ENCODE results near the gene ASXL3. TPM values are rescaled to one million over a fixed set of nuclear protein-coding genes. Genes with fewer than 3 reads are reported as not detected.
A peak's percentile ranks its signal among the peaks of the same experiment; 100 is the strongest.

Gene ASXL3
- total RNA-seq, 1 experiment from 2014 or later: not detected

DNA sequence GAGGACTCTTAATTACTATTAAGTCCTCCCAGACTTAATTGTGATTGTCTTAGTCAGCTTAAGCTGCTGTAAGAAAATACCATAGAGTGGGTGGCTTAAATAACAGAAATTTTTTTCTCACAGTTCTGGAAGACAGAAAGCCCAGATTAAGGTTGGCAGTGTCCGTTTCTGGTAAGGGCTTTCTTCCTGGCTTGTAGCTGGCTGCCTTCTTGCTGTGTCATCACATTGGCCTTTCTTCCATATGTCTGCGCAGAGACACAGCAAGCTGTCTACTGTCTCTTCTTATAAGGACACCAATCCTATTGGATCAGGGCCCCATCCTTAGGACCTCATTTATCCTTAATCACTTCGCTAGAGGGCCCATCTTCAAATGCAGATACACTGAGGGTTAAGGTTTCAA lies 38.5 kb downstream of the ASXL3 start:
- no peak for DNase-seq (ENCODE audit: low read depth, low spot score)
- in situ Hi-C loops (cut with HindIII; ENCODE audit: low pct_unique_long_range_greater_than_20kb, low sequenced_read_pairs): no loop called here

DNA sequence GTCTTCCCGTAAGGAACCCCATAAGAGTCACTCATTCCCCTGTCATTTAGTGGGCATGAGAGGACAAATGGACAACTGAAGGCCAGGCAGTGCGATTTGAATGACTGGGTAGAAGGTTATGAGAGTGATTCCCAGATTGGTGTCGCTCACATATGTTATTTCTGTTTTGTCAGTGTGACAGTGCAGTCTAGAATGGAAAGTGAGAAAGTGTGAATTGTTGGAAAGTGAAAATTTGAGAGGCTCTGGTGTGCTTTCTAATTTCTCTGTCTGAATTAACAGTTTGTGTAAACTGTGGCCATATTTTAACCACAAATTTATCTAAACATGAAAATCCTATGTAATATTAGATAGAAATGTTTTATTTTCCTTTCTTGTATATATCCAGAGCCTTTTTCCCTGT lies 49.1 kb downstream of the ASXL3 start:
- DNase-seq (ENCODE audit: low read depth, low spot score): no peak
- in situ Hi-C loops (cut with HindIII; ENCODE audit: low pct_unique_long_range_greater_than_20kb, low sequenced_read_pairs): no loop called here

DNA sequence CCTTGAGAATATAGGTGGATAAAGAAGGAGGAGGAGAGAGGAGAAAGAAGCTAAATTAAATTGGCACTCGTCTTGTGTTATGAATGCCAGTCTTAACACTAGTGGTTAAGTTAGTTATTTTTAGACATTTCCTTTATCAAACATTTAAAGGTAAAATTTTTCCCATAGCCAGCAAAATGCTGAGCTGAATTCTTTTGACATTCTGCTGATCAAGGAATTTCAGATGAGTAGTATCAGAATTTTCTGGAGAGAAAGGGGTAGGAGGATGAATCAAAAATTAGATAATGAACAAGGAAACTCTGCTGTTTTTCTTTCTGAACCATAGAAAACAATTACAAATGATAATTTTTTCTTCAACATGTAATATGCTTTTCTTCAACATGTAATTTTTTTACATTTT lies 52.5 kb downstream of the ASXL3 start:
- no peak for DNase-seq (ENCODE audit: low read depth, low spot score)
- in situ Hi-C loops (cut with HindIII; ENCODE audit: low pct_unique_long_range_greater_than_20kb, low sequenced_read_pairs): no loop called here

DNA sequence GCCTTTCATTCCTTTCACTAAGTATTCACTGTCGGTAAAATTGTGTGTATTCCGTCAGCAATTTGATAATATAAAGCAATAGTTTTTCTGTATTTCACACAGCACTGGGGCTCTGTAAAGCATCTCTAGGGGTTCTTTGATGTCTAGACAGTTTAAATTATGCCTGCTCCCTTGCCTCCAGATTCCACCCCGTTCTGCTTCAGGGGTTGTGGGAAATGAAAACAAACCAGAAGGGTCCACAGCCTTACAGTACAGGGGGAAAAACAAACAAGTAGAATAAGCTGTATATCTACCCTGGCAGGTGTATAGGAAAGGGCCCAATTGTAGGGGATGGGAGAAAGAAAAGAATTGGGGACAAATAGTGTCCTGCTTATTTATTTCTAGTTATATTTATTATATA lies 63.1 kb downstream of the ASXL3 start:
- no peak for DNase-seq (ENCODE audit: low read depth, low spot score)
- in situ Hi-C loops (cut with HindIII; ENCODE audit: low pct_unique_long_range_greater_than_20kb, low sequenced_read_pairs): no loop called here

DNA sequence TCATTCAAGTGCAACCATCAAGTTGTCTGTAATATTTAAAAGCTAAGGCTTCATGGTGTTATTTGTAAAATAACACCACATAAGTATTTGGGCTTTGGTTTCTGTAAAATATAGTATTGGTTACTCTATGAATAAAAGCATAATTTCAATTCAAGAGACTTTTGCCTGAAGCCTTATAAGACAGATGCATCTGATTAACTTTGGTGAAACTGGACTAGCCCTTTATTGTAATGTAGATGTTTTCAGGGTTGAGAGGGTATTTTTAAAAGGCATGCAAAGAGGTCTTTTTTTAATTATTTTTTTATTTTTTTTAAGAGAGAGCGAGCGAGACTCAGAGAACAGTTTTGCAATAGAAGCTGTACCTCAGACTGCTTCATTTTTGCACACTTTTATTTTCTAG lies 66.5 kb downstream of the ASXL3 start:
- in situ Hi-C loops (cut with HindIII; ENCODE audit: low pct_unique_long_range_greater_than_20kb, low sequenced_read_pairs): no loop called here
- DNase-seq (ENCODE audit: low read depth, low spot score): no peak

DNA sequence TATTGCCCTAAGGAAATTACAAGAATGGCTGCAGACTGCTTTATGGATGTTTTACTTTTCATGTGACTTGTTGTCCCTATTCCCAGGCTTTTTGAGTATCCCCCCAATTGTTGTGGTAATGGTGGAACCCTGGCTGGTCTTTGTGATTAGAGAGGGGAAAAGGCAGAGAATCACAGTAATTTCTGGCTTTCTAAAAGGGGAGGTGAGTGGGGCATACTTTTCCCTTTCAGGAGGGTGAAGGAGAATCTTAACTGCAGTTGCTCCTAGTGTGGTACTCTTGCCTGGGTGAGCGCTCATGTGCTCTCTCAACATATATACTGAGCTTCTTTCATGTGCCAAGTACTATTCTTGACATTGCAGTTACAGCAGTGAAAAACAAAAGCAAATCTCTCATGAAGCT lies 69.3 kb downstream of the ASXL3 start:
- DNase-seq (ENCODE audit: low read depth, low spot score): no peak
- in situ Hi-C loops (cut with HindIII; ENCODE audit: low pct_unique_long_range_greater_than_20kb, low sequenced_read_pairs): no loop called here

DNA sequence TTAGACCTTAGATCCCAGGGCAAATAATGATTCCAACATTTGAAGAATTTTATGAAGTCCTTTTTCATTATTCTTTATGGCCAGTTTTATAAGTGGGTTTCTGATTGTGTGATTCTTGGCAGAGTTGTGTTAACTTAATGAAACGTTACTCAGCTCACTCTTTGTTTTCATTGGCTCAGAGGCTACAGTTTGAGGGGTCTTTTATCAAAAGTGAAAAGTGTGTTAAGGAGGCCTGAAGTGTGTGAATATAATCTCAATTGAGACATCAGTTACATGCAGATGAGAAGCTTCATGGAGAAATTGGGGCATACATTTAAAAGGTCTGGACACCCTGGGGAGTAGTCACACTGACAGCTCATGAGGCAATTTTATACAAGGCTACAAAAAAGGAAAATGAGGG lies 74.6 kb downstream of the ASXL3 start:
- no peak for DNase-seq (ENCODE audit: low read depth, low spot score)
- in situ Hi-C loops (cut with HindIII; ENCODE audit: low pct_unique_long_range_greater_than_20kb, low sequenced_read_pairs): no loop called here

DNA sequence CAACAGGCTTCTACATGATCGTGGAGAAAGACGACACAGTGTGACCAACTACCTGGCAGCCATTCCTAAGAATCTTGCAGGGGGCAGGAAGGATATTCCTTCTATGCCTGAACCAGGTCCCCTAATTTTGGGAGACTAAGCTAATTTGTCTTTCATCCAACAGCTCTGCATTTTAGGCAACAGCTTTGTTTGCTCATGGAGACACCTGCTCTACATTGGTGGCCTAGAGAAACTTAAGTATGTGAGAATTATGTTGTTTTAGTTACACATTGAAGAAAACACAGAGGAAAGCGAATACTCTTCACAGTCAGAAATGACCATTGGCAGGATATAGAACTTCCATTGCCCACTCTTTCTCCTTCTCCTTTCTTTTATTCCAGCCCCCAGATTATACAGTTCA lies 75.2 kb downstream of the ASXL3 start:
- no peak for DNase-seq (ENCODE audit: low read depth, low spot score)
- in situ Hi-C loops (cut with HindIII; ENCODE audit: low pct_unique_long_range_greater_than_20kb, low sequenced_read_pairs): no loop called here

DNA sequence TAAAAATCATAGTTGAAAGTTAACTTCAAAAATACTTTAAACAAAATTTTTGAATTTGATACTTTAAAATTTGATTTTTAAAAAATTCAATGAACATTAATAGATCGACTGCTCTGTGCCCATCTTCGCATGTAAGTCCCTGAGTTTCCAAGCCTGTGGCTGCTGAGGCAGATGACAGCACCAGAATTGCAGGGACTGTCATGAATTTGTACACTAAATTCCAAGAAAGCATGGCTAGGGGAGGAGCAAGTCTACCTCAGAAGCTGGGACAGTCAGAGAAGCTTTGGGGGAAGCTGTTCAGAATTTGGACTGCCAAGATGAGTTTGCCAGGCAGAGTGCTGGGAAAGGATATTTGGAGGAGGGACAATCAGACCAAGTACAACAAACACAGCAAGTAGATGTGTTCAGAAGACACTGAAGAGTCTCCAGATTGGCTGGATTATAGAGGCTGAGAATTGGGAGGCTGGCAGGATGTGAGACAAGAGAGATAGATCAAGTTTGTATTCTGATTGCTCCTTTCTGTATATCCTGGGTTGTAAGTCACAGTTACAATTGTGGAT lies 79.0 kb downstream of the ASXL3 start:
- DNase-seq (ENCODE audit: low read depth, low spot score): no peak
- in situ Hi-C loops (cut with HindIII; ENCODE audit: low pct_unique_long_range_greater_than_20kb, low sequenced_read_pairs): no loop called here

DNA sequence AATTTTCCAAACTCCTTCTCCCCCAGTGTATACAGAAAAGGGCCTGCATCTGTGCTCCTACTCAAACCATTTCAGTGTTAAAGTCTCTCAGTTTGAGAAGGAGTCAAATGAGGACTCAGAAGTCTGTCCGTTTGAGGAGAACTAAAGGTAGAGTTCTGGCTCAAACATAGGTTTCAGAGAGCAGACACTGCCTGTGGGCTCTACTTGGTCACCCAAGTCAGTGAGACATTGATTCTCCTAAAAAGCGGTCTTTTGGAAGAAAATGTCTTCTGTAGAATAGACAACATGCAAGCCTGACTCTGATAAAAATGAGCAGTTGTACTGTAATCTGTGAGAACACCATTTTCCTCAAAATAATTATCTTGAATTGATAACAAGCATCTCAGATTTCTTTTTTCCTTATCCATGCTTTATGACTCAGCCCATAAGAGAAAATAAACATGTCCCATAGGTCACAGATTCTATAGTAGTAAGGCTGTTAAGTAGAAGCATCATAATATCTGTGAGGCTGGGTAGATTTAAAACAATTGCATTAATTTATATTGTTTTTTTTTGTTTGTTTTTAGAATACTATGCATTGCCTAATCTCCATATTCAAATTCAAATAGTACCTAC lies 82.8 kb downstream of the ASXL3 start:
- no peak for DNase-seq (ENCODE audit: low read depth, low spot score)
- in situ Hi-C loops (cut with HindIII; ENCODE audit: low pct_unique_long_range_greater_than_20kb, low sequenced_read_pairs): no loop called here

DNA sequence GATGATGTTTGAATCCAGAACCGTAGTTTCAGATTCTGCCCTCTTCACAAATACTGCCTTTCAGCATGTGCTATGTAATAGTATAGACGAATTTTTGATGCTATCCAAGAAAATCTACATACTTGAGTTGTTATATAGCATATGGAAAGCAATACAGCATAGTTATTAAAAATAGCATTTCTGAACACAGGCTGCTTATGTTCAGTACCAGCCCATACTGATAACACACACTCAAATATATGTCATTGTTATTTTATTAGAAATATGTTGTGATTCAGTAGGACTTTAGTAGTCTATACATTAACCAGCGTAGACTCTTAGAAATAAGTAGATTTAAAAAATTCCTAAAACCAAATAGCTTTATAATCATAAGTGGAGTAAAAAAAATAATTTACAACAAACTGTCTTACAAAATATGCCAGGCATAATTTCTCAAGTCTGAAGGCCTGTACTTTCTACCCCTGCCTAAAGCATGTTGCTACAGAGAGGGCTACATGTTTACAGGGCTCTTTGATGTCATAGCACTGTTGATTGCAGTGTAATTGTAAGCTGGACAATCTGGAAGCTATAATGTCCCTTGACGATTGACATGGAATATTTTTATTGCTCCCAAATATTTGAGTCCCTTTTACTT lies 86.3 kb downstream of the ASXL3 start:
- DNase-seq (ENCODE audit: low read depth, low spot score): no peak
- in situ Hi-C loops (cut with HindIII; ENCODE audit: low pct_unique_long_range_greater_than_20kb, low sequenced_read_pairs): no loop called here

DNA sequence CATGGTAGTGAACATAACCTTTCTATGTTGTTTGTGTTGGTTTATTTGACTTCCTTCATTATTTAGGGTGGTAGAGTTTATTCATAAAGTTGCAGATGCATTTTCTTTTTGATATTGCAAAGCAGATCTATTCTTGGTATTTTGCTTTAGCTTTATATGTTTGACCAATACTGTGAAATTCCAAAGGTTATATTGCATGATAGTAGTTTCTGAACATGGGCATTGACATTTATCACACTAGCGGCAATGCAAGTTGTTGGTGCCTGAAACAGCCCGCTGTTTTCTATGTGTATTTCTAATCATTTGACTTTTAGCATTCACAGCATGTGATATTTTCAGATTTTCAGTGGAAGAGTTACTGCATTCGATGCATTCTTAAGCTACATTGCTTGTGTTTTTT lies 87.2 kb downstream of the ASXL3 start:
- no peak for DNase-seq (ENCODE audit: low read depth, low spot score)
- in situ Hi-C loops (cut with HindIII; ENCODE audit: low pct_unique_long_range_greater_than_20kb, low sequenced_read_pairs): no loop called here

DNA sequence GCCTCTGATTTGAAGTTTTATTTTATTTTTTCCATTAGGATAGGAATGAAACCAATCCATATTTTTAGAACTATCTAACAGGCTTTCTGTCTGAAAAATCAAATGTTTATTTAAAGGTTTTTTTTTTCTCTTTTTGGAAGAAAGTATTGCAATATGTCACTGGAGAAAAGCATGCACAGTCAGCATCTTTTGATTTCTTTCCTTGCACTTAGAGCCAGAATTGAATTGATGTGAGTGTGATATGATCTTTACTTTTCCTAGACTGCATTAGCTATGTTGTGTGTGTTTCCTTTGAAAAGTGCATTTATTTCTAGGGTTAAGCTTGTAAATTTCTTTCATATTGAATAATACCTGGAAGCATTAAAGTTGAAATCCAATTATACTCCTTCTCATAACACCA lies 87.6 kb downstream of the ASXL3 start:
- in situ Hi-C loops (cut with HindIII; ENCODE audit: low pct_unique_long_range_greater_than_20kb, low sequenced_read_pairs): no loop called here
- no peak for DNase-seq (ENCODE audit: low read depth, low spot score)

DNA sequence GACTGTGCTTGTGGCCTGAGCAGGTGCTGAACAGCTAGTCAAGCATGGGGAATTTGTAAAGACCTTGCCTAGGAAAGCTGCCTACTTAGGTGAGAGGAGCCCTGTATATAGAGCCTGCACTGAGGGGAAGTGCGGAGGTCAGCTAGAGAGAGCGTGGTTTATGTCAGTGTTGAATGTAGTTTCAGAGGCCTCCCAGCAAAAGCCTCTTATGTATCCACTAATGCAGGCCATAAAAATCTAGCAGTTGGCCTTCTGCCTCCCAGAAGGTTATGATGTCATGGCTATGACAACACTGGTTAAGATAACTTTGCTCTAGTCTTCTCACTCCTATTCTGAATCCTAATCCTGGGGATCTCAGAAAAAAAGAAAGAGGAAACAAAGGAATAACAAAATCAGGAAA lies 88.9 kb downstream of the ASXL3 start:
- in situ Hi-C loops (cut with HindIII; ENCODE audit: low pct_unique_long_range_greater_than_20kb, low sequenced_read_pairs): no loop called here
- DNase-seq (ENCODE audit: low read depth, low spot score): no peak

DNA sequence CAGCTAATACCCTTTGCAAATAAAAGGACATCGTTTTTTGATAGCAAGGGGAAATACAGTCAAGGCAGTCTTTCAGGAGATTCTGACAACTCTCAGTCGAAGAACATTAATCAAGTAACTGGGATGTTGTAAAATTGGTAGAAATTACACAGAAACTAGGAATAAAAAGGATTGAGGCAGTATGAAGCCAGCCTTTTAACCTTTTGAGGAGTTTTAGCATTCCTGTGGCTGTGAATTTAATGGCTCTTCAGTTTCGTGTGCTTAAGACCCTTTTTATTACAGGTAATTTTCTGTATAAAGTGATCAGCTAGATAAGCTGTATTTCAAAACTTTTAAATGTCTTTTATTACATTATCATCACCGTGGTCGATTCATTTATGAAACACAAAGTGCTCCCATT lies 91.6 kb downstream of the ASXL3 start:
- no peak for DNase-seq (ENCODE audit: low read depth, low spot score)
- in situ Hi-C loops (cut with HindIII; ENCODE audit: low pct_unique_long_range_greater_than_20kb, low sequenced_read_pairs): no loop called here

DNA sequence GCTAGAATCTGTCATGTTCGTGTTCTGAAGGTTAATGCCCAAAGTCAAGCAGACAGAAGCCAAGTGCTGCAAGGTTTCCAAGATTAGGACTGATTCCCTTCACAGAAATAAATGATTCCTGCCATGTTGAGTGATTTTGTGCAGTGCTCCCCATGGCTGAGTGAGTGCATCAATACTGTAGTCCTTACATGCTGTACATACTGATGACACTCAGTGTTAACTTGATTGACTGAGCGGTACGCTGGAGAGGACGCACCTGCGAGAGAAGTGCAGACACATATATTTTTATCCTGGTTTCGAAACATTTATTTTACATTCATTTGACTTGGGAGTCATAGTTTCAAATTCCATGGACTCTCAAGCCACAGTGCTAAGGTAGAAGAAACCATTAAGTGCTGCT lies 92.0 kb downstream of the ASXL3 start:
- no peak for DNase-seq (ENCODE audit: low read depth, low spot score)
- in situ Hi-C loops (cut with HindIII; ENCODE audit: low pct_unique_long_range_greater_than_20kb, low sequenced_read_pairs): no loop called here

DNA sequence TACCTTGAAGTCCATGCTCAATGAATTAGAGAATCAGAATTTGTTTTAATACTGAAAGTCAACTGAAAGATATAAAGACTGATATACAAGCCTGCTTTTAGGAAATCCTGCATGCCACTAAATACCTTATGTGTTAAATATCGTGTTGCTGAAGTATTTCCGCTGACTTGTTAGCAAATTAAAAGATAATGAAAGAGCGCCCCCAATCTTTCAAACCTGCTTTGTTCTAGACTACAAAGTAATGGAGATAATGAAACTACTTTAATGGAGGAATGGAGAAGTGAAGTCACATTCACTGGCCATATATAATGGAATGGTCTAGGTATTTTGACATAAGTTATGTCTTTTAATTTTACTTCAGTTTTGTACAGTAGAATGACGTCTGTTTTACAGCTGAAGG lies 95.7 kb downstream of the ASXL3 start:
- in situ Hi-C loops (cut with HindIII; ENCODE audit: low pct_unique_long_range_greater_than_20kb, low sequenced_read_pairs): no loop called here
- peak; percentile 27 for DNase-seq (ENCODE audit: low read depth, low spot score)

DNA sequence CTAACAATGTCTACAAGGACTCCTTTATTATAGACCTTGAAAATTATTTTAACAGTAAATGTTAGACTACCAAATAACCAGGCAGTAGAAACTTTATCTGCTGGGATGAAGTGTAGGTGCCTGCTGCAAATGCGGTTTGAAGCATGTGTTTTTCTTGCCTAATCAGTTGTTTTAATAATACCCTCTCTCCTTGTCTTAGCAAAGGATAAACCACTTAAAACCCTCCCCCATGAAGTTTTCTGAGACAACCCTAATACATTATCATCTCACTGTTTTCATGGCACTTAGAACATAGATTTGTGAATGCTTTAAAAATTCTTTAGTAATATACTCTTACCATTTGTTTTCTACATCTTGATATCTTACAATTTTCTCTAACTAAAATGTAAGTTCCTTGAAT lies 98.6 kb downstream of the ASXL3 start:
- in situ Hi-C loops (cut with HindIII; ENCODE audit: low pct_unique_long_range_greater_than_20kb, low sequenced_read_pairs): no loop called here
- DNase-seq (ENCODE audit: low read depth, low spot score): no peak

DNA sequence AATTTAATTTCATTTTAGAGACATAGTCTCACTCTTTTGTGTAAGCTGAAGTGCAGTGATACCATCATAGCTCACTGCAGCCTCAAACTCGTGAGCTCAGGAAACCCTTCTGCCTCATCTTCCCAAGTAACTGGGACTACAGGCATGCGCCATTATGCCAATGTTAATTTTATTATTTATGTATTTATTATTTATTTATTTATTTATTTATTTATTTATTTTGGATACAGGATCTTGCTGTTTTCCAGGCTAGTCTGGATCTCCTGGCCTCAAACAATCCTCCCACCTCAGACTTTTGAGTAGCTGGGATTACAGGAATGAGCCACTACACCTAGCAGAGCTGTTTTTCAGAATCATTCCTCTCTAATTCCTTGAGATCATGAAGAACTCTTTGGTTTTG lies 99.9 kb downstream of the ASXL3 start:
- in situ Hi-C loops (cut with HindIII; ENCODE audit: low pct_unique_long_range_greater_than_20kb, low sequenced_read_pairs): no loop called here
- no peak for DNase-seq (ENCODE audit: low read depth, low spot score)
